Measurements from ENCODE around the gene TPX2.
A peak's percentile ranks its signal among the peaks of the same experiment; 100 is the strongest.

The TPX2 gene

GRCh38 chr20:31721408-31722256 is 17.5 kb upstream of the TPX2 start:
- Histone ChIP-seq H3K27ac (ENCODE audit: poor library complexity, severe bottlenecking) (peak overlapping the region; percentile 99), H3K4me1 (ENCODE audit: insufficient read depth, poor library complexity, severe bottlenecking) (peaks cover 34% of the 10 kb centered on the region), H3K4me3 (ENCODE audit: severe bottlenecking) (peak overlapping the region; percentile 54), H3K27me3 (ENCODE audit: insufficient read depth, poor library complexity, severe bottlenecking) (no peaks in the 10 kb centered on the region), H3K9me3 (ENCODE audit: severe bottlenecking) (no peaks in the 10 kb centered on the region), H3K36me3 (ENCODE audit: low read depth) (peaks cover 56% of the 10 kb centered on the region)
- no peak for ATAC-seq (ENCODE audit: low read depth)
- no peak for TF ChIP-seq CTCF (IDR thresholded peaks at IDR 0.05; ENCODE audit: poor library complexity, severe bottlenecking)
- peak; percentile 83 for DNase-seq (ENCODE audit: low spot score)

- DNase-seq (ENCODE audit: low spot score) = peak; percentile 96
- H3K4me1 ChIP-seq (ENCODE audit: insufficient read depth, poor library complexity, severe bottlenecking) = peaks cover 26% of the 10 kb centered on the region
Observed at GRCh38 chr20:31722257-31723068, 16.6 kb upstream of the TPX2 start, which contains the start of gene BCL2L1. Gene BCL2L1, minus strand, starts transcription at chr20:31722868. Its CDS starts 650 bp downstream, at chr20:31722218.

GRCh38 chr20:31723069-31723318 is 16.1 kb upstream of the TPX2 start:
- no peaks in the 10 kb centered on the region for H3K27me3 ChIP-seq (ENCODE audit: insufficient read depth, poor library complexity, severe bottlenecking)
- no peaks in the 10 kb centered on the region for H3K9me3 ChIP-seq (ENCODE audit: severe bottlenecking)
- DNase-seq (ENCODE audit: low spot score) (no peak), ATAC-seq (ENCODE audit: low read depth) (no peak; the same call in 1 of the 3 replicates)
- peak overlapping the region; percentile 99 for H3K27ac ChIP-seq (ENCODE audit: poor library complexity, severe bottlenecking)
- H3K36me3 ChIP-seq (ENCODE audit: low read depth) = peaks cover 42% of the 10 kb centered on the region
- peaks cover 21% of the 10 kb centered on the region for H3K4me1 ChIP-seq (ENCODE audit: insufficient read depth, poor library complexity, severe bottlenecking)
- no peak for TF ChIP-seq CTCF (IDR thresholded peaks at IDR 0.05; ENCODE audit: poor library complexity, severe bottlenecking)
- peak overlapping the region; percentile 54 for H3K4me3 ChIP-seq (ENCODE audit: severe bottlenecking)

More at GRCh38 chr20:31722257-31723068, 16.6 kb upstream of the TPX2 start, which contains the start of gene BCL2L1:
- H3K36me3 ChIP-seq (ENCODE audit: low read depth) = peaks cover 47% of the 10 kb centered on the region
- peak; percentile 54 for ATAC-seq (ENCODE audit: low read depth)
- H3K9me3 ChIP-seq (ENCODE audit: severe bottlenecking) = no peaks in the 10 kb centered on the region
- H3K27me3 ChIP-seq (ENCODE audit: insufficient read depth, poor library complexity, severe bottlenecking) = no peaks in the 10 kb centered on the region
- peak within 1 kb of the TSS; percentile 99 for H3K27ac ChIP-seq (ENCODE audit: poor library complexity, severe bottlenecking)
- peak within 1 kb of the TSS; percentile 54 for H3K4me3 ChIP-seq (ENCODE audit: severe bottlenecking)
- peak; percentile 54 for TF ChIP-seq CTCF (IDR thresholded peaks at IDR 0.05; ENCODE audit: poor library complexity, severe bottlenecking)

- H3K4me3 ChIP-seq (ENCODE audit: severe bottlenecking) = peak overlapping the region; percentile 54
- H3K4me1 ChIP-seq (ENCODE audit: insufficient read depth, poor library complexity, severe bottlenecking) = peaks cover 16% of the 10 kb centered on the region
- TF ChIP-seq CTCF (IDR thresholded peaks at IDR 0.05; ENCODE audit: poor library complexity, severe bottlenecking) = peak; percentile 100
- DNase-seq (ENCODE audit: low spot score) (peak; percentile 100), ATAC-seq (ENCODE audit: low read depth) (peak; percentile 79)
- peak overlapping the region; percentile 99 for H3K27ac ChIP-seq (ENCODE audit: poor library complexity, severe bottlenecking)
- peaks cover 37% of the 10 kb centered on the region for H3K36me3 ChIP-seq (ENCODE audit: low read depth)
- no peaks in the 10 kb centered on the region for H3K9me3 ChIP-seq (ENCODE audit: severe bottlenecking)
- no peaks in the 10 kb centered on the region for H3K27me3 ChIP-seq (ENCODE audit: insufficient read depth, poor library complexity, severe bottlenecking)
Observed at GRCh38 chr20:31723319-31724078, 15.6 kb upstream of the TPX2 start.
